ENCODE measurements around the gene PTPRG.

DNA sequence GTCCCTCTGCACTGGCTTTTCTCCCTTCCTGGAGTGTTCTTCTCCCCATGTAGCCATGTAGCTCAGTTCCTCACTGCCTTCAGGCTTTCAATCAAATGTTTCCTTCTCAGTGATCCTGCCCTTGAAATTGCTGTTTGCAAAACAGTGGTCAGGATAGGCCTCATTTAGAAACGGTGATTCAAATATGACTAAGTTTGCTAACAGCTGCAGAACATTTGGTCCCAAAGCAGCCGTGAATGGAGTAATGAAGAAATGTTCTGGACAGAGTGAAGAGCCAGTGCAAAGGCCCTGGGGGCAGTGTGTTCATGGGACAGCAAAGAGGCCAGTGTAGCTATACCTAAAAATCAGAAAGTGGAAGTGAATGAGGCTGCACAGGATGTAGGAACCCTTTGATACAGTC, 588.6 kb downstream of the PTPRG start:
- TF ChIP-seq, protein P1, sequence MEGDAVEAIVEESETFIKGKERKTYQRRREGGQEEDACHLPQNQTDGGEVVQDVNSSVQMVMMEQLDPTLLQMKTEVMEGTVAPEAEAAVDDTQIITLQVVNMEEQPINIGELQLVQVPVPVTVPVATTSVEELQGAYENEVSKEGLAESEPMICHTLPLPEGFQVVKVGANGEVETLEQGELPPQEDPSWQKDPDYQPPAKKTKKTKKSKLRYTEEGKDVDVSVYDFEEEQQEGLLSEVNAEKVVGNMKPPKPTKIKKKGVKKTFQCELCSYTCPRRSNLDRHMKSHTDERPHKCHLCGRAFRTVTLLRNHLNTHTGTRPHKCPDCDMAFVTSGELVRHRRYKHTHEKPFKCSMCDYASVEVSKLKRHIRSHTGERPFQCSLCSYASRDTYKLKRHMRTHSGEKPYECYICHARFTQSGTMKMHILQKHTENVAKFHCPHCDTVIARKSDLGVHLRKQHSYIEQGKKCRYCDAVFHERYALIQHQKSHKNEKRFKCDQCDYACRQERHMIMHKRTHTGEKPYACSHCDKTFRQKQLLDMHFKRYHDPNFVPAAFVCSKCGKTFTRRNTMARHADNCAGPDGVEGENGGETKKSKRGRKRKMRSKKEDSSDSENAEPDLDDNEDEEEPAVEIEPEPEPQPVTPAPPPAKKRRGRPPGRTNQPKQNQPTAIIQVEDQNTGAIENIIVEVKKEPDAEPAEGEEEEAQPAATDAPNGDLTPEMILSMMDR (conservative IDR thresholded peaks at IDR 0.05; ENCODE audit: low read length): no peak
- no peak for TF ChIP-seq EZH2phosphoT487 (IDR thresholded peaks at IDR 0.05; ENCODE audit: borderline replicate concordance, low read depth, low read length)
